Stimulated activated CD4-positive, alpha-beta T cell treated with anti-CD3 and anti-CD28 coated beads, Interleukin-1b, Interleukin-23, amount 100 ng/mL, for 24 hours (primary cell): ENCODE measurements around the gene GFI1.
"Not testable (repeated sequence)": the region's sequence is repeated elsewhere in the genome, so short reads cannot be mapped to it uniquely, and the experiment has no call there.

ENCODE experiments used
- DNase-seq, 4 experiments: peaks; one replicate each; pipeline ENCODE4 v3.0.0-alpha.2; 2020; ENCODE audit warnings: low read depth in 4 of 4, low spot score in 1 of 4

GFI1 gene

DNA sequence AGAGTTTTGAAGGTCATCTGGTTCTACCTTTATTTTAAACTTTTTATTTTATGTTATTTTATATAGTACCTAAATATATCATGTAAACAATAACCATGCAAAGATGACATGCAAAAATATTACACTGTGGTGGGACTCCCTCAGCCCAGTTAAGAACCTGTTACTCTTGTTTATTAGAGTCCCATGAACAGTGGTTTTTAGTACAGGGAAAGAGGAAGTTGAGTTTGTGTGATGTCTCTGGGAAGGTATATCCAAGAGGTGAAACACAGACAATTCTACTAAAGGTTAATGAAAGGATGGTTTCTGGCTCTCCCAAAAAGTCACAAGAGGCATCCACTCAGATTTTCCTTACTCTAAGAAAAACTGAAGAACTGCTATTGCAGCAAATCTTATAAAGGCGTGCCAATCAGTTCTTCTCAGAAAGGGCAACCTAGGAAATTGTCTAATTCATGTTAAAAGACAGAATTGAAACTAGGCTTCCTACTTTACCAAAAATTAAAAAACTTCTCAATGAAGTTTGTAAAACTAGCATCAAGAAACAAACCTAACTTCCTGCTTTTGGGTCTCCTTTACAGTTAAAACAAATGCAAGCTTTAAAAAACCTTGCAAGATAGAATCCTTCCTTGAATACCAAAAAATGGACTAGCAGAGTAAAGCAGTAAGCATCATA lies 19.9 kb downstream of the GFI1 start:
- no peak for DNase-seq

DNA sequence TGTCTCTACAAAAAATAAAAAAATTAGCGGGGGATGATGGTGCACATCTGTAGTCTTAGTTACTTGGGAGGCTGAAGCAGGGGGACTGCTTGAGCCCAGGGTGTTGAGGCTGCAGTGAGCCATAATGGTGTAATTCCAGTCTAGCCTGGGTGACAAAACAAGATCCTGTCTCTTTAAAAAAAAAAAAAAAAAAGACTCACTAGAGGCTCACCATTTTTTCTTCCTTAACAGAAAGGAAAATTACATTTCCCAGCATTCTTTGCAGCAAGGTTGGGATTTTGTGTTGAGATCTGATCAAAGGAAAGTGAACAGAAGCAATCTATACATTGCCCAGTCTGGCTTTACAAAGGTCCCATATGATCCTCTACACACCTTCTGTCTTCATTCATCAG lies 21.5 kb downstream of the GFI1 start:
- no peak for DNase-seq

DNA sequence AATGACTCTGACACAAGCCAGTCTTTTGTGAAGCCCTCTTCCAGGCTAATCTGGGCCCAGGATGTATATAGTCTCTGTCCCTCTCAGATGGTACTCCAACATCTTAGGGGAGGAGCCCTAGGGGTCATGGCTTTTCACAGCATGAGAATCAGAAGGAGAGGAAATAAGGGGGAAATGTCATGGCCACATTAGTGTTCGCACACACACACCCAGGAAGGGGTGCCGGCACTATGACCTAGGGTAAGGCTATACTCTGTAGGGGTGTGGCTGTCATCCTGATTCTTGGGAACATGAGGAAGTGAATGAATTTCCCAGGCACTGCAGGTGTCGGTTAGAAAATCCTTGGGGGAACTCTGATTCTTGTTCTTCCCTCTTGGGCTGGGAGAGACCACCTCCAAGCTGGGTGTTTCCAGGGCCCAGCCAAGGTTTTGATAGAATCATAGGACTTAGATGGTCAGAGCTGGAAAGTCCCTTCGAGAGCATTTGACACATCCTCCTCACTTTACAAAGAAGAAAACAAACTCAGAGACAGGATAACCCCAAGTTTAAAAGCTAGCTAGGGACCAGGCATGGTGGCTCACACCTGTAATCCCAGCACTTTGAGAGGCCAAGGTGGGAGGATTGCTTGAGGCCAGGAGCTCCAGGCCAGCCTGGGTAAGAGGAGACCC lies 22.0 kb downstream of the GFI1 start:
- DNase-seq, result no peak

DNA sequence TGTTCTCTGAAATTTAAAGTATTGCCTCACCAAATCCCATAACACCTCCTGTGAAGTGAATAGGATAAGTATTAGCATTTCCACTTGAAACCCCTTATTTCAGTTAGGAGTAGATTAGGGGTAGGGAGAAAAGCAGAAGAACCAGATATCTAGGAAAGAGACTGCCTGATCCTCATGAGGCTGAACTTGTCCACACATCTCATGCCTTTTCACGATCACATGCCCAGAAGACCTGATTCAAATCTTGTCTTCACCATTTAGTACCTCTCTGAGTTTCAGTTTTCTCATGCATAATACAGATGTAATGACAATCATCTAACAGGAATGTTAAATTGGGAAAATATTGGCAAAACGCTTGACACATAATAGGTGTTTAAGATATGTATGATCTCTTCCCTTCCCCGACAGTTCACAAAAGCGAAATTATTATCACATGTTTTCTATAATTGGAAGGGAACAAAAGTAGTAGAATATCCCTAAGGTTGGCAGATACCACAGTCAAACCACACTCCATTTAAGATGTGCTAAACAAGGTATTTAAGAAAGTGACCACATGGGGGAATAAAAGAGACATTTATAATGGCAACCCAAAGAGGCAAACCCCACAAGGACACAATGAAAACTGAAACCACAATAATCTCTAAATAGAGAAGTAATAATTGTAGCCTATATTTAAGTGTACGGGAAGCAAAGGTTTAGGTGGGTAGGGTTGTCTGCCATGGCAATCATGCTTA lies 25.2 kb downstream of the GFI1 start:
- DNase-seq, result no peak

DNA sequence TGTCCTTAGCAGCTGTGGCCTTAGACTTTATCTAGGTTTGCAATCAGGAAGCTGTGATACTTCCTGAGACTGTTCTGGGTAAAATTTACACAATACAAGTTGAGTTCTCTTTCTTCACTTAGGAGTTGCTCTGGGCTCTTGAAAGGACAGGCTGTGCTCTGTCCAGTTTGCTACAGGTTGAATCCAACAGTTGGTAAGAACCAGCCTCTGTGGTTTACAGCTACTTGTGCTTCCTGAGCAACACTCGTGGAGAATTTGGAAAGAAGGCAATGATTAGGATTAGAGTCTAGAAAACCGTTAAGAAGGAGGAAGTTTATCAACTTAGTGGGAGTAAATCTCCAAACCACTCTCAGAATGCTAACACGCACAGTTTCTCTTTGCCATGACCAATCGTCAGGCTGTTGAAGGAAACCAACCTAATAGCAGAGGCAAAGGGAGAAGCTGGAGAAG lies 26.8 kb downstream of the GFI1 start:
- DNase-seq, result no peak

DNA sequence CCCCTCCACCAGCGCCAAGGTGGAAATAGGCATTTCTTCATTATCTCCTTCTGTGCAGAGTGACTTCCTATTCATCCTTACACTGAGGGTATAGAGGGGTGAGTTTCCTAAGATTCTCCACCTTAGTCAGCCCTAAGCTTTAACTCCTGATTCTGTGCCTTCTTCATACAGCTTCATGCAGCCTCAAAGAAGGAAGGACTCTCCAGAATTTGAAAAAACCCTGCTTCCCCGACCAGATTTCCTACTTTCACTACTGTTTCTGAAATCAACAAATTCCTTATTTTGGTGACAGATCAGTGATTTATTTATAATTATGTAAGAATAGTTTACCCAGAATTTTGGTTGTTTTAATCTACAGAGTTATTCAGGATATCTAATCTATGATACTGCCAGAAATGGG lies 28.6 kb downstream of the GFI1 start:
- DNase-seq, result no peak

DNA sequence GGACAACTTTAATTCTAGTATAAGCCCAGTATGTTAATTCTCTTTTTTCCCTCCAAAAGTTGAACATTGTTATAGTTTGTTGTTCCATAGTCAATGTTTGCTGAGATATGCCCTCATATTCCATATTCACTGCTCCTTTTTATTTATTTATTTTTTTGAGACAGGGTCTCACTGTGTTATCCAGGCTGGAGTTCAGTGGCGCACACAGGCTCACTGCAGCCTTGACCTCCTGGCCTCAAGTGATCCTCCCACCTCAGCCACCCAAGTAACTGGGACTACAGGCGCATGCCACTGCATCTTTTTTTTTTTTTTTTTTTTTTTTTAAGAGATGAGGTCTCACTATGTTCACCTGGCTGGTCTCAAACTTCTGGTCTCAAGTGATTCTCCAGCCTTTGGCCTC lies 38.7 kb downstream of the GFI1 start:
- no peak for DNase-seq

DNA sequence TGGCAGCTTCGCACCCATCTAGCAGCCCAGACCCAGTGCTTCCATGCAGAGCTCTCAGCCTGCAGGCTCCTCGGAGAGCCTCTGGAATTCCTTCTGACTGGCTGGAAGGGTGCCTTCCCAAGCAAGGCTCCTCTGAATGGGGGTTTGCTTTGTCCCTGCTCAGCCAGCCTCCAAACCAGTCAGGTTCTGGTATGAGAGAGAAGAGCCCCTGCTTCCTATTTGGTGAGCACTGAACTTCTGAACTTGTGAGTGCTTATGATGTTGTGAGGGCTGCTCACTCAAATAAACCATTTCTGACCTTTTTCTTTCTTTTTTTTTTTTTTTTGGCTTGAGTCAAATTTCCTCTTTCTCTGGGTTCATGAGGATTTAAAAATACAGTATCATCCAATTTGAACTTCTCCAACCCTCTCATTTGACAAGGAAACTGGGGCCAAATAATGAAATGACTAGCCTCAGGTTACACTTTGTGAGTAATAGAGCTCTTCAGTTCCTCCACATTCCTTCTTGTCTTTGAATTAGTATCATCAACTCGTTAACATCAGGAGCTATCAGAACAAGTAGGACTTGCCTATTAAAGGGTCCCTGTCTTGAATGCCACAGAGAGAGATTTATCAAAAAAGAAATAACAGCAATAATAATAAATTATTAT lies 39.6 kb downstream of the GFI1 start:
- DNase-seq, result no peak

DNA sequence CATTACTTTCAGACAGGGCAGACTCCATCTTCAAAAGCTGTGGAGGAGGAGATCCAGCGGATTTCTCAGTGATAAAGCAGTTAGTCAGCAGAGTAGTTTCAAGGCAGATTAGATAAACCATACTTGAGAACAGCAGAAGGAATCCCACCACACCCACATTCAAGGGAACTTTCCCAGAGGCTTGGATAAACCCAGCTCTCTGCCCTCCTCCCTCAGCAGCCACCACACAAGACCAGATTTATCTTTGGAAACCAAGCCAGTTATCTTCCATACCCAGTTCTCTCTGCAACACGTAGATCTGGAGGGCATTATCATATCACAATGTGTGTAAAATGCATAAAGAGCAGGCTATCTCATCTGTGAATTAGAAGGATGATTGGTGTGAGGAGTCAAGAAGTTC lies 40.2 kb downstream of the GFI1 start:
- DNase-seq, result no peak

DNA sequence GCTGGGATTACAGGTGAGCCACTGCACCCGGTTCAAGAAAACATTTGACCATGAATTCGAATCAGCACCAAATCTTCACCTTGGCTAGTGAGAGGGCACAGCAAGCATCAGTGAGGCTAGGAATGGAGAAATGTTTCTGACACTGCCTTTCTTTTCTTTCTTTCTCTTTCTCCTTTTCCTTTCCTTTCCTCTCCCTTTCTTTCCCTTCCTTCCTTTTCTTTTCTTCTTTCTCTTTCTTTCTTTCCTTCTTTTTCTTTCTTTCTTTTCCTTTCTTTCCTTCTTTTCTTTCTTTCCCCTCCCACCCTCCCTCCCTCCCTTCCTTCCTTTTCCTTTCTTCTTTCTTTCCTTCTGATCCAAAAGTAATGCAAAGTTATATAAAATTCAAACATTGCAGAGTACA lies 40.9 kb downstream of the GFI1 start:
- DNase-seq, result no peak

DNA sequence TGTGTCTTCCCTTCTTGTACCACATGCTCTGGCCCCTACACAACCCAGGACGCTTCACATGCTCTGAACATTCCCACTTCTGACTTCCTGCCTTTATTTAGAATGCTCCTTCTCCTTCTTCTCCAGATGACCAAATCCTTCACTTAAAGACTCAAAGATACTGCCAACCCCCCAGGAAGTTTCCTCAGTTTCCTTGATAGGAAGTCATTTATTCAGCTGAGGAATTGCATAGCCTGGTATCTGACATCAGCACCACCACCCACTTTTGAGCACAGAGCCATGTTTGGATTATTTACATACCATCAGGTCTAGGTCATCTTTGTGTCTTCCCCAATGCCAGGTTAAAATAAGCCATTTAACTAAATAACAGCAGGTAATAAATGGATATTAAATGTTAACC lies 42.4 kb downstream of the GFI1 start:
- no peak for DNase-seq

DNA sequence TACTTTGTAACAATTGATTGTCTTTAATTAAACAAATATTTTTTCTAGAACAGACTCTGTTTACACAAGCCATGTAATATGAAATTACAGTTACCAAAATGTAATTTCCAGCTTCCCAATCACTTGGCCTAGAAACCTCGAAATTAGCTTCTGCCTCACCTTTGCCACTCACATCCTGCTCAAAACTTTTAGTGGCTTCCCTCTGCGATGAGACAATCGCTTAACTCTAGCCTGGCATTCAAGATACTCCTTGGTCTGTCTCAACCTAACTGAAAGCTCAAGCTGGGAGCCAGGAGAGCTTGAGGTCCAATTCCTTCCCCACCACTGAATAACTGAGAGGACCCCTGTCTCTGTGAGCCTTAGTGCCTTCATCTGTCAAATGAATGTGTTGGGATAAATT lies 42.8 kb downstream of the GFI1 start:
- no peak for DNase-seq

DNA sequence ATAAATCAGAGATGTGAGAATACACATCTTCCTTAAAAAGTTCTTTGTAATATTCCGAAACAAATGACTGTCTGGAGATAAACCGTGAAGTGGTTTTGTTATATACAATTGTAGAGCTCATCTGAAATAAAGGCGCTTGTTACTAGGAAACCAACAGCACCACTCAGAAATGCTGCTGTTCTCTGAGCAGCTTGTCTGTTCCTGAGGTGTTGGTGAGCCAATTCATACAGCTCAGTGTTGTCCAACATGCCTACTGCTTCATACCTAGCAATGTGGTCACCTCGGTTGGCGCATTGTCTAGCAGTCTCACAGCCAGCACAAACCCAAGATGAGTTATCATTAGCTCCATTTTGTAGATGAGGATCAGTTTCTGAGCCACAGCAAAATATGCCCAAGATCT lies 44.4 kb downstream of the GFI1 start:
- no peak for DNase-seq

DNA sequence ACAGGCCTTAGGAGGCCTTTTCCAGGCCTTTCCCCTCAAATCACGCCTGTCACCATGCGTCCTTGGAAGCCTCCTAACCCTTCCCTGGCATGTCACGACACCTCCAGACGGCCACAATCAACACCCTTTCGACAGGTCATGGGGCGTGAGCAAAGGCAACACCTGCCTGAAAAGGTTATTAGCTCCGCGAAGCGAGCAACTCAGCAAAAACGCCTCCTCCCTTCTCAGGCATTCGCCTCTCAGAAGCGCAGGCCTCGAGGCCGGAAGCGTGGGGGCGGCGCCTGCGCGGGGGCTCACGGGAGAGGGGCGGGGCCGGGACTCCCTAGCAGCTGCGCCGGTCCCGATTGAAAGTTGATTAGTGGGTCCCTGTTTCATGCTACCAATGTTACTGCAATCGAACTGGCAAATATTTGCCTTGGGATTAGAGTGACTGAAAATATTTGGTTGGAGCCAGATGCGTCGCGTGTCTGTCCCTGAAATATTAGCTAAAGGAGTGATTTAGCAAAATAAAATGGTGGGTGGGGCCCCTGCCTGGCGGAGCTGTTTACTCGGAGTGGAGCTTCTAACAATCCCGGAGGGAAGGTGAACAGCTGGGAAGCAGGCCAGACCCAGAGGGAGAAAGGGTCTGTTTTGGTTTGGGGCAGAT lies 44.9 kb downstream of the GFI1 start:
- DNase-seq, result no peak

DNA sequence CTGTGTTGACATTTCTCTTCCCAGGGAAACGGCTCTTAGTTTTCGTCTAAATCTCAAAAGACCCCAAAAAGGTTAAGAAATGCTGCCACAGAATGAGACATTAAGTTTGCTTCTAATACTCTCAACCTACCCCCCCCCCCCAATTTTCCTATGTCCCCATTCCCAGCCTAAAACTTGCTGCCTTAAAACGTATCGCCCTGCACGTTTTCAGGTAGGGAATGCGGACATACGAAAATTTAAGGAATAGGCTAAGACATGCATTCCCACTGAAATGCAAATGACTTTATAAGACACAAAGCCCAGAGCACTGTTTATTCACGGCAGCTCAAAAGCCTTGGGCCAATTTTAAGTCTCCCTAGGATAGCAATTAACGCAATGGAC lies 45.4 kb downstream of the GFI1 start:
- DNase-seq, result no peak

DNA sequence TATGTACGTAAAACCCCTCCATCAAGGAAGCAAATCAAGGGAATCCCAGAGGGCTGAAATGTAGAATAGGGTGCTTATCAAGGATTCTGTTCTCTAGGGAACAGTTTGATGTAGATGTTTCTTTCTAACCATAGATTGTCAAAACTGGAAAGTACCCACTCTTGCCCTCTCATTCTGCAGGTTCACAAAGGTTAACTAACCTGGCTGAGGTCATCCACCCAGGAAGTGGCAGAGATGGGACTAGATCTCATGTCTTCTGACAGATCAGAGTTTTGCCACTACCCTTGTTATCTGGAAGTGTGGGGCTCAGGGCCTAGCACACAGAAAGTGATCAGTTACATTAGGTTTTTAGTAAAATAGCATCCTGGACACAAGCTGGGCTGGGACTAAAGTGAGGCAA lies 47.4 kb downstream of the GFI1 start:
- no peak for DNase-seq

DNA sequence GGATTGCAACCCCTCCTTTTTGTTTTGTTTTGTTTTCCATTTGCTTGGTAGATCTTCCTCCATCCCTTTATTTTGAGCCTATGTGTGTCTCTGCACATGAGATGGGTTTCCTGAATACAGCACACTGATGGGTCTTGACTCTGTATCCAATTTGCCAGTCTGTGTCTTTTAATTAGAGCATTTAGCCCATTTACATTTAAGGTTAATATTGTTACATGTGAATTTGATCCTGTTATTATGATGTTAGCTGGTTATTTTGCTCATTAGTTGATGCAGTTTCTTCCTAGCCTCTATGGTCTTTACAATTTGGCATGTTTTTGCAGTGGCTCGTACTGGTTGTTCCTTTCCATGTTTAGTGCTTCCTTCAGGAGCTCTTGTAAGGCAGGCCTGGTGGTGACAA lies 52.2 kb downstream of the GFI1 start:
- not testable (repeated sequence) for DNase-seq

DNA sequence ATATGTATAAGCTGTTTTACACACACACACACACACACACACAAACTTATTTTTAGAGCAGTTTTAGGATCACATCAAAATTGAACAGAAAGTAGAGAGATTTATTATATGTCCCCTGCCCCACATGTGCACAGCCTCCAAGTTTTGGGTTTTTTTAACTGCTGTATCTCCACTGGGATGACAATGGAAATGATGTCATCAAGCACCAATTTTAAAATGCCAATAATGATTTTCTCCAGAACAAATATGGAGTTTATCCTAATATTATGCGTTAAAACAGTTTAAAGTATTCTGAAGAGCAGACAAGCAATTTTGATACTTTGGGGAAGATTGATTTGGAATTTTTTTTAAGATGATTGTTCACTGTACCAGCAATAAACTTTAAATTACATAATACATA lies 56.7 kb downstream of the GFI1 start:
- DNase-seq, result no peak

DNA sequence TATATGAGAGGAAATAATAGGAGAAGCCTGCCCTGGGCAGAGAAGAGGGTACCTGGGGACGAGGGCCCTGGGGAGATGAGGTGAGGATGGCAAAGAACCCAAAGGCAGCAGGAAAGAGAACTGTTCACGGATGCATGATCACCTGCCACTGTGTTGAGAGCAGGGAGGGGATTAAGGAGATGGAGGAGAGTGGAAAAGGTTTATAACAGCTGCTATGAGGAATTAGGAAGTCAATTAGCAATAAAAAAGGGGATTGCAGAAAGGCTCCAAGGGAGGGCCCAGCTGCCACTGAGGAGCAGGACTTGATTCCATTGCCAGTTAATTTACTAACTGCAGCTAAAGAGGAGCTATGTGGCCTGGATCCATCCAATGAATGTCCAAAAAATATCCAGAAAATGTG lies 61.1 kb downstream of the GFI1 start:
- no peak for DNase-seq
